ENCODE results near the gene SERPINA12.

DNA sequence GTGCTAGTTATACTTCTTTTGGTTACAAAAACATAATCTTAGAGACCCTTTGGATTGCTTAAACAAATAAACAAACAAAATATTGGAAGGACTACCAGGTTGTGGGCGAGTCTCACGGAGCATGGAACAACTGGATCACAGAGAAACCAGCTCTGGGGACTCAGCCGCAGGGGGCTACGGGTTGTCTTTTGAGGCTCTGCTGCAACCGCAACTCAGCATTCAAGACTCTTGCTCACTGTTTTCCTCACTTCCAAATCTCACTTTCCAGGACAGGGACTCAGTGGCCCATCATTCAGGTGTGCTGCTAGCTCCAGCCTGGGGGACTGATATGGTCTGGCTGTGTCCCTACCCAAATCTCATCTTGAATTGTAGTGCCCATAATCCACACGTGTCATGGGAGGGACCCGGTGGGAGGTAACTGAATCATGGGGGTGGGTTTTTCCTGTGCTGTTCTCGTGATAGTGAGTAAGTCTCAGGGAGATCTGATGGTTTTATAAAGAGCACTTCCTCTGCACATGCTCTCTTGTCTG is 37.9 kb upstream of the SERPINA12 start:
- TF ChIP-seq RAD21 (conservative IDR thresholded peaks at IDR 0.05 in 1 of 2, IDR thresholded peaks at IDR 0.05 in 1 of 2): no peak
- TF ChIP-seq EP300 (IDR thresholded peaks at IDR 0.05): no peak
- TF ChIP-seq KDM1A (IDR thresholded peaks at IDR 0.05; ENCODE audit: low read depth): no peak
- TF ChIP-seq CTCF (IDR thresholded peaks at IDR 0.05): no peak
- no peak for TF ChIP-seq TP53 (CRISPR knock-in tag; IDR thresholded peaks at IDR 0.05)
- TF ChIP-seq JUN (IDR thresholded peaks at IDR 0.05): no peak
- TF ChIP-seq NFE2L2 (conservative IDR thresholded peaks at IDR 0.05; ENCODE audit: low read length): no peak
- TF ChIP-seq, protein P1, sequence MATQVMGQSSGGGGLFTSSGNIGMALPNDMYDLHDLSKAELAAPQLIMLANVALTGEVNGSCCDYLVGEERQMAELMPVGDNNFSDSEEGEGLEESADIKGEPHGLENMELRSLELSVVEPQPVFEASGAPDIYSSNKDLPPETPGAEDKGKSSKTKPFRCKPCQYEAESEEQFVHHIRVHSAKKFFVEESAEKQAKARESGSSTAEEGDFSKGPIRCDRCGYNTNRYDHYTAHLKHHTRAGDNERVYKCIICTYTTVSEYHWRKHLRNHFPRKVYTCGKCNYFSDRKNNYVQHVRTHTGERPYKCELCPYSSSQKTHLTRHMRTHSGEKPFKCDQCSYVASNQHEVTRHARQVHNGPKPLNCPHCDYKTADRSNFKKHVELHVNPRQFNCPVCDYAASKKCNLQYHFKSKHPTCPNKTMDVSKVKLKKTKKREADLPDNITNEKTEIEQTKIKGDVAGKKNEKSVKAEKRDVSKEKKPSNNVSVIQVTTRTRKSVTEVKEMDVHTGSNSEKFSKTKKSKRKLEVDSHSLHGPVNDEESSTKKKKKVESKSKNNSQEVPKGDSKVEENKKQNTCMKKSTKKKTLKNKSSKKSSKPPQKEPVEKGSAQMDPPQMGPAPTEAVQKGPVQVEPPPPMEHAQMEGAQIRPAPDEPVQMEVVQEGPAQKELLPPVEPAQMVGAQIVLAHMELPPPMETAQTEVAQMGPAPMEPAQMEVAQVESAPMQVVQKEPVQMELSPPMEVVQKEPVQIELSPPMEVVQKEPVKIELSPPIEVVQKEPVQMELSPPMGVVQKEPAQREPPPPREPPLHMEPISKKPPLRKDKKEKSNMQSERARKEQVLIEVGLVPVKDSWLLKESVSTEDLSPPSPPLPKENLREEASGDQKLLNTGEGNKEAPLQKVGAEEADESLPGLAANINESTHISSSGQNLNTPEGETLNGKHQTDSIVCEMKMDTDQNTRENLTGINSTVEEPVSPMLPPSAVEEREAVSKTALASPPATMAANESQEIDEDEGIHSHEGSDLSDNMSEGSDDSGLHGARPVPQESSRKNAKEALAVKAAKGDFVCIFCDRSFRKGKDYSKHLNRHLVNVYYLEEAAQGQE (IDR thresholded peaks at IDR 0.05): no peak
- TF ChIP-seq NPAS2 (CRISPR knock-in tag; IDR thresholded peaks at IDR 0.05; ENCODE audit: borderline replicate concordance): no peak
- no peak for TF ChIP-seq USF2 (IDR thresholded peaks at IDR 0.05)
- no peak for TF ChIP-seq JUNB (IDR thresholded peaks at IDR 0.05)
- TF ChIP-seq TFCP2L1 (CRISPR knock-in tag; IDR thresholded peaks at IDR 0.05): no peak
